Cardiac fibroblast (primary cell): Measurements from ENCODE around the gene MMP15.

Experiments
- DNase-seq, 2 donors: peaks; one replicate each; pipeline versions ENCODE4 v3.0.0 to v3.0.0-alpha.2; 2010; ENCODE audit warnings: low read depth in 2 of 2
- H3K4me3 ChIP-seq, 2 donors: replicated peaks in 1 of 2; 1 replicate in 1 of 2; 2 replicates in 1 of 2; pipeline ENCODE4 v1.5.1; 2011; ENCODE audit warnings: low read depth in 2 of 2, low read length in 2 of 2, mild to moderate bottlenecking in 2 of 2, moderate library complexity in 1 of 2
- TF ChIP-seq, protein P1 (sequence below): IDR thresholded peaks from one replicate; pipeline ENCODE4 v1.5.1; 2011; ENCODE audit warnings: low read depth, mild to moderate bottlenecking, low read length, inconsistent platforms

Gene MMP15

DNA sequence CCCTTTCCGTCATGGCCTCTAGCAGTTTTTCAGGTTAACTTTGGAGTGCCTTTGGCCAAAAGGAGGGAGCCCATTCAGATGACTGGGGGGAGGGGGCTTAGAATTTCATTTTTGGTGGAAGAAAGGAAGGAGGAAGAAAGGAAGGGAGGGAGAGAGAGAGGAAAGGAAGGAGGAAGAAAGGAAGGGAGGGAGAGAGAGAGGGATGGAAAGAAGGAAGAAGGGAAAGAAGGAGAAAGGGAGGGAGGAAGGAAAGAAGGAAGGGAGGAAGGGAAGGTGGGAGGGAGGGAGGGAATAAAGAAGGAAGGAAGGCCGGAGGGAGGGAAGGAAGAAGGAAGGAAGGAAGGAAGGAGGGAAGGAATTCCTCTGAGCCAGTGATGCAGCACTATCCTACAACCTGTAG is 25.7 kb downstream of the MMP15 start:
- no peak for DNase-seq
- H3K4me3 ChIP-seq = no peak overlapping the region
- TF ChIP-seq, protein P1, sequence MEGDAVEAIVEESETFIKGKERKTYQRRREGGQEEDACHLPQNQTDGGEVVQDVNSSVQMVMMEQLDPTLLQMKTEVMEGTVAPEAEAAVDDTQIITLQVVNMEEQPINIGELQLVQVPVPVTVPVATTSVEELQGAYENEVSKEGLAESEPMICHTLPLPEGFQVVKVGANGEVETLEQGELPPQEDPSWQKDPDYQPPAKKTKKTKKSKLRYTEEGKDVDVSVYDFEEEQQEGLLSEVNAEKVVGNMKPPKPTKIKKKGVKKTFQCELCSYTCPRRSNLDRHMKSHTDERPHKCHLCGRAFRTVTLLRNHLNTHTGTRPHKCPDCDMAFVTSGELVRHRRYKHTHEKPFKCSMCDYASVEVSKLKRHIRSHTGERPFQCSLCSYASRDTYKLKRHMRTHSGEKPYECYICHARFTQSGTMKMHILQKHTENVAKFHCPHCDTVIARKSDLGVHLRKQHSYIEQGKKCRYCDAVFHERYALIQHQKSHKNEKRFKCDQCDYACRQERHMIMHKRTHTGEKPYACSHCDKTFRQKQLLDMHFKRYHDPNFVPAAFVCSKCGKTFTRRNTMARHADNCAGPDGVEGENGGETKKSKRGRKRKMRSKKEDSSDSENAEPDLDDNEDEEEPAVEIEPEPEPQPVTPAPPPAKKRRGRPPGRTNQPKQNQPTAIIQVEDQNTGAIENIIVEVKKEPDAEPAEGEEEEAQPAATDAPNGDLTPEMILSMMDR = no peak

DNA sequence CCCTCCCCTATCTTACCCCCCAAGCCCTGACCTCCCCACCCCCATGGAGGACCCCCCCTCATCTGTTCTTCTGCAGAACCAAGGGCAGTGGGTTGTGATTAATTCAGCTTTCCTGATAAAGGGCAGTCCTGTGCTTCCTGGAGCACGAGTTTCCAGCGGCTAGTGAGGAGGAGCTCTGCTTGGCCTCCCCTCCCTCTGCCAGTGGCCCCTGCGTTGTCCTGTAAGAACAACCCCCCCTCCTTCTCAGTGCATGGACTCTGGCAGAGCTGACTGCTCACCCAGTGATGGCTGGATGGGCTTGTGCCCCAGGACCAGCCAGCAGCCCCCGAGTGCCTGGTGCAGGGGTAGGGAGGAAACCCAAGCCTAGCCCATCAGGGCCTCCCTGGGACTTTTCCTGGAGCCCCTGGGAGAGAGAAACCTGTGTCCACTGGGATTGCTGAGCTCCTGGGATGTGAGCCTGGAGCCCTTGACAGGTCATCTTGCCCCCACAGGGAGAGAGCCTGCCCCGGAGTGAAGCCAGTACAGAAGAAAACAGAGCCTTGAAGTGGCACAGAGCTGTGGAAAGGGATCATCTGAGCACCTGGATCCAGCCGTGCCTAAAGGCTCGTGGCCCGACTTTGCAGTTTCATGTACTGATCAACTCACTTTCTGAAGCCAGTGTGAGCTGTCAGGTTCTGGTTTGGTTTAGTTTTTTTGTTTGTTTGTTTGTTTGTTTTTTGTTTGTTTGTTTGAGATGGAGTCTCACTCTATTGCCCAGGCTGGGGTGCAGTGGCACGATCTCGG is 26.5 kb downstream of the MMP15 start:
- no peak overlapping the region for H3K4me3 ChIP-seq
- no peak for DNase-seq
- TF ChIP-seq, protein P1 = no peak

DNA sequence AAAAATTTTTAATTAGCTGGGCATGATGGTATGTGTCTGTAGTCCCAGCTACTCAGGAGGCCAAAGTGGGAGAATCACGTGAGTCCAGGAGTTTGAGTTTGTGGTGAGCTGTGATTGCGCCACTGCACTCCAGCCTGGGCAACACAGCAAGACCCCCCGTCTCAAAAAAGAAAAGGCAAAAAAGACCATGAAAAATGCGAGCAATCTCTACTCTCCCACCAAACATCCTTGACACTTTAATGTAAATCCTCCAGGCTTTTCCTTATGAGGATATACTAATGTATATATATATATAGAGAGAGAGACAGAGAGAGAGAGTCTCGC is 28.1 kb downstream of the MMP15 start:
- no peak for DNase-seq
- H3K4me3 ChIP-seq = no peak overlapping the region
- TF ChIP-seq, protein P1 = no peak

DNA sequence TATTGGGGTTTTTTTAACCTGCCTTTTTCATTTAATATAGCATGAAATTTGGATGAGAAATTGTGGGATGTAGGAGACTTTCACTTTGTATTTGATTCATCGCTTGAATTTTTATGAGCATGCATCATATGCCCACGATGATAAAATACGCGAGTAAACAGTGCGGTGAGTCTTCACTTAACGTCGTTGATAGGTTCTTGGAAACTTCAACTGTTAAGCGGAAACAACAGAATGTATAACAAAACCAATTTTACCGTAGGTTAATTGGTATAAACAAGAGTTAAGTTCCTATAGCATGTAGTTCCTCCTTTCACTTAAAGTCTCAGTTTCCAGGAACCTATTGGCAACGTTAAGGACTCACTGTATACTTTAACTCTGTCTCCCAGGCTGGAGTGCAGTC is 28.7 kb downstream of the MMP15 start:
- DNase-seq = no peak
- TF ChIP-seq, protein P1 = no peak
- H3K4me3 ChIP-seq = no peak overlapping the region

DNA sequence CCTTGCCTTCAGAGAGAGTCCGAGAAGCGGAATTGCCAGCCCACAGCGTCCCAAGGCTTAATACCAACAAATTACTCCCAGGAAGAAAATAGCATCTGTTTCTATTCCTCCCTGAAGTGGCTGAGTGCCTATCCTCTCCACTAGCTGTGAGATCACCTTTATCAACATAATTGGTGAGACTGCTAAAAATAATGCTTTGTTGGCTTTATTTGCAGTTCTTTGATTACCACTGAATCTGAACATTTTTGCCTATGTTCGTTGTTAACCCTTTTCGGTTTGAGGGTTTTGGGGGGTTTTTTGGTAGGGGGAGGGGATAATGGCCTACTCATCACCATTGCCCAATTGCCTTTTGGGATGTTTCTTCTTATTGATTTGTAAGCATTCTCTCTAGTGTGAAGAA is 31.0 kb downstream of the MMP15 start:
- H3K4me3 ChIP-seq = no peak overlapping the region
- no peak for DNase-seq
- TF ChIP-seq, protein P1 = no peak

DNA sequence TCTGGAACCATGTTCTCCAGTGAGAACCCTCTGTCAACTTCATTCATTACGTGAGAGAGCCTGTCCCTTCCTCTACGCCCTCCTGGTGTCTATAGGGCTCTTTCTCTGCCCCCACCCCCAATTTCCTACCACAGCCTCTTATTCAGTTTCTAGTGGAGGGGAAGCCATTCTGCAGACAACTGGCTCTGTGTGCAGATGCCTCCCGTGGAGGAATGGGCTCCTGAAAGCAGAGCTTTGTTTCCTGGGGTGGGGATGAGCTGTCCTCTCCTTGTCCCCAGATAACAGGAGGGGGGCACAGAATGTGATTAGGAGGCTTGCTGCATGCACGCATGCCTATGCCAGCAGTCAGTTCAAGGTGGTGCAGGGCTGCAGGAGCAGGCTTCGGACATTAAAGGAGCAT is 31.6 kb downstream of the MMP15 start:
- DNase-seq = no peak
- TF ChIP-seq, protein P1 = no peak
- no peak overlapping the region for H3K4me3 ChIP-seq

DNA sequence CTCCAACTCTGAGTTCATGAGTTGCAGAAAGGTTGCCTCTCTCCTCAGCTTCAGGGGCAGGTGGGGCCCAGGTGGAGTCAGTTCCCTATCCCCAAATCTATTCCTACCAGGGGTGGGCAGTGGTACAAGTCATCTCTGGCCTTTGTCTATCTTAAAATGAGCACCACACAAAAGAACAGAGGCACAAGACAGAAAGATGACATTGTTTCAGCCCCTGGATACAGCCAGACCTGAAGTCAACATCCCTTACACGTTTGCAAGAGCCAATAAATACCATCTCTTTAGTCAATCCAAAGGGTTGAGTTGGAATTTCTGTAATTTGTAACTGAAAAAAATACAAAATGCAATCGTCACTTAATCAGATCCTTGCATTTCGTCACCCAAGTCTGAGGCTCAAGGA is 32.2 kb downstream of the MMP15 start:
- TF ChIP-seq, protein P1 = no peak
- no peak overlapping the region for H3K4me3 ChIP-seq
- no peak for DNase-seq
